Bone marrow (tissue), 2 donors: ENCODE data around the gene BOK.
"Not testable (repeated sequence)": the region's sequence is repeated elsewhere in the genome, so short reads cannot be mapped to it uniquely, and the experiment has no call there.

ENCODE experiments used
- DNase-seq, 2 donors: peaks; one replicate each; lab custom pipeline; 2025; lab: John Stamatoyannopoulos, UW

The BOK gene

GRCh38 chr2:241572915-241573651 is 14.5 kb downstream of the BOK start:
- not testable (repeated sequence) for DNase-seq

- DNase-seq: no peak
These were observed 15.2 kb downstream of the BOK start for GRCh38 chr2:241573741-241574140.

- DNase-seq: no peak
These were observed 16.5 kb downstream of the BOK start for GRCh38 chr2:241574911-241575623.

GRCh38 chr2:241575624-241576292 is 17.2 kb downstream of the BOK start:
- DNase-seq: no peak

GRCh38 chr2:241576293-241576654 is 17.7 kb downstream of the BOK start:
- DNase-seq: no peak

- DNase-seq: no peak
These were observed 19.0 kb downstream of the BOK start for GRCh38 chr2:241577413-241578122.

GRCh38 chr2:241579281-241579680 is 20.7 kb downstream of the BOK start:
- no peak for DNase-seq

GRCh38 chr2:241582328-241582727 is 23.8 kb downstream of the BOK start:
- DNase-seq: no peak

GRCh38 chr2:241582806-241583205 is 24.3 kb downstream of the BOK start:
- no peak for DNase-seq

GRCh38 chr2:241584436-241584835 is 25.9 kb downstream of the BOK start:
- no peak for DNase-seq

GRCh38 chr2:241586564-241587264 is 28.2 kb downstream of the BOK start:
- DNase-seq: no peak

- not testable (repeated sequence) for DNase-seq
These were observed 31.3 kb downstream of the BOK start for GRCh38 chr2:241589863-241590262.

GRCh38 chr2:241590496-241591455 is 32.2 kb downstream of the BOK start:
- not testable (repeated sequence) for DNase-seq

- DNase-seq: no peak
These were observed 33.7 kb downstream of the BOK start for GRCh38 chr2:241592126-241592845.

- no peak for DNase-seq
These were observed 34.7 kb downstream of the BOK start for GRCh38 chr2:241593271-241593670.

- DNase-seq: no peak
These were observed 37.1 kb downstream of the BOK start for GRCh38 chr2:241595600-241596140.

GRCh38 chr2:241597561-241597960 is 39.0 kb downstream of the BOK start:
- DNase-seq: no peak

- DNase-seq: no peak
These were observed 39.5 kb downstream of the BOK start for GRCh38 chr2:241598061-241598460.

- no peak for DNase-seq
These were observed 39.9 kb downstream of the BOK start for GRCh38 chr2:241598487-241598886.

- no peak for DNase-seq
These were observed 41.1 kb downstream of the BOK start for GRCh38 chr2:241599615-241600014.
